ENCODE measurements around the gene CNTNAP5.

Gene CNTNAP5

DNA sequence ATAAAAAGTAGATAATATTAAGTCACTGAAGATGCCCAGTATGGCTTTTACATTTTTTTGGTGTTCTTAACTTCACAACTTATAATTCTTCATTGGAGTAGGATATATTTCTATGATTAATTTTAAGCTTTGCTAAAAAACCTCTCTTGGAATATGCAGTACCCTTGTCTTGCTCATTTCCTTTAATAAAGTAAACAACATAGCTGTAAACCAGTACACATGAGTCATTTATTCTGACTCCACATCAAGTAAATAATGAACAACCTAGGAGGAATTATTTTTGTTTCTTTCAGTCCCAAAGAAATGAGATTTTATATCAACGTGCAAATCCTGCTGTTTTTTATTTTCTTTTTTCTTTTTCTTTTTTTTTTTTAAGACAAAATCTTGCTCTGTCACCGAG, 869.1 kb downstream of the CNTNAP5 start:
- no peak for TF ChIP-seq ZNF274 (IDR thresholded peaks at IDR 0.05; ENCODE audit: low read depth, low read length)

DNA sequence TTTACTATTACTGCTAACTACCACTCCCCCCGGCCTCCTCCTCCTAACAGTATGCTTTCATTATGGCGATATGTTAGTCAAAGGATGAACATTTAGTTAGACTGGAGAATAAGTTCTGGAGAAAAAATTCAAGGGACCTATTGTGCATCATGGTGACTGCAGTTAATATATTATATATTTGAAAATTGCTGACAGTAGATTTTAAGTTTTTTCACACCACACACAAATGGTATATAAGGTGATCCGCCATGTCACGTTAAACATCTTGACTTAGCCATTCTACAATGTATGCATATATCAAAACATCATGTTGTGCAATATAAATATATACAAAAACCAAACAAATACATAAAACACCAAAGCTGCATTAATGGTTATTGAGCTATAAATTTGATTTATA, 873.7 kb downstream of the CNTNAP5 start:
- no peak overlapping the region for H3K4me3 ChIP-seq (ENCODE audit: low read length)
- no peak for TF ChIP-seq ZNF274 (IDR thresholded peaks at IDR 0.05; ENCODE audit: low read depth, low read length)

More for the DNA sequence above, 869.1 kb downstream of the CNTNAP5 start:
- H3K4me3 ChIP-seq (ENCODE audit: low read length): no peak overlapping the region

GRCh38 chr2:124908411-124908810, 883.3 kb downstream of the CNTNAP5 start:
- TF ChIP-seq ZNF274 (IDR thresholded peaks at IDR 0.05; ENCODE audit: low read depth, low read length): no peak
- no peak overlapping the region for H3K4me3 ChIP-seq (ENCODE audit: low read length)

GRCh38 chr2:124911560-124911959, 886.5 kb downstream of the CNTNAP5 start:
- no peak overlapping the region for H3K4me3 ChIP-seq (ENCODE audit: low read length)
- no peak for TF ChIP-seq ZNF274 (IDR thresholded peaks at IDR 0.05; ENCODE audit: low read depth, low read length)

DNA sequence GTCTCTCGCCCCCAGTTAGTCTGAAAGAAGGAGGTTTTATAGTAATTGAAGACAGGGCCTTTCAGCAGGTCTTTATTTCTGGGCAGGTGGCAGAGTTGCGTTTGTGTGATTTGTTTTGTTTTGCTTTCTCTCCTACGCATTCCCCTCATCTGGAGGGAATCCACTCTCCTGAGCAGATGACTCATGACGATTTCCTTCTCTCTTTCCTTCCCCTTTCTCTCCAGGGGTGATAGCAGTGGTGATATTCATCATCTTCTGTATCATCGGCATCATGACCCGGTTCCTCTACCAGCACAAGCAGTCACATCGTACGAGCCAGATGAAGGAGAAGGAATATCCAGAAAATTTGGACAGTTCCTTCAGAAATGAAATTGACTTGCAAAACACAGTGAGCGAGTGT, 888.8 kb downstream of the CNTNAP5 start:
- no peak for TF ChIP-seq ZNF274 (IDR thresholded peaks at IDR 0.05; ENCODE audit: low read depth, low read length)

DNA sequence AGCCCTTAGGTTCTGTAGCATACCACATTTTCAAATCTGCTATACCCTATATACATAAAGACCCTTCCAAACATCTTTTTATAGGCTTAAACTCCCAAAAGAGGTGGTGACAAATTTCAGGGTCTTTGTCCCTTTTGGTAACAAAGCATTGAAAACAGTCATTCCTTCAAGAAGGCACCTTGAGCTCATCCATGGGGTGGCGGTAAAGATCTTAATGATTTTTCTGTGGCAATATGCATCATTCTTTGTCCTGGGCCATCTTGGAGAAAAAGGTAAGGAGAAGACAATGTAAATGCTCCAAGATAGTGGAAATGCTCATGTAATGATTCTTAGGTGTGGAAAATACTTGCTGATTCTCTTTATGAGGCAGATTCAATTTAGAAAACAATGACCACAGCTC, 890.5 kb downstream of the CNTNAP5 start:
- no peak overlapping the region for H3K4me3 ChIP-seq (ENCODE audit: low read length)
- TF ChIP-seq ZNF274 (IDR thresholded peaks at IDR 0.05; ENCODE audit: low read depth, low read length): no peak

More for the DNA sequence above, 888.8 kb downstream of the CNTNAP5 start:
- no peak overlapping the region for H3K4me3 ChIP-seq (ENCODE audit: low read length)

- H3K4me3 ChIP-seq (ENCODE audit: low read length): no peak overlapping the region
- no peak for TF ChIP-seq ZNF274 (IDR thresholded peaks at IDR 0.05; ENCODE audit: low read depth, low read length)
Measured at GRCh38 chr2:124919296-124919695, 894.2 kb downstream of the CNTNAP5 start.

DNA sequence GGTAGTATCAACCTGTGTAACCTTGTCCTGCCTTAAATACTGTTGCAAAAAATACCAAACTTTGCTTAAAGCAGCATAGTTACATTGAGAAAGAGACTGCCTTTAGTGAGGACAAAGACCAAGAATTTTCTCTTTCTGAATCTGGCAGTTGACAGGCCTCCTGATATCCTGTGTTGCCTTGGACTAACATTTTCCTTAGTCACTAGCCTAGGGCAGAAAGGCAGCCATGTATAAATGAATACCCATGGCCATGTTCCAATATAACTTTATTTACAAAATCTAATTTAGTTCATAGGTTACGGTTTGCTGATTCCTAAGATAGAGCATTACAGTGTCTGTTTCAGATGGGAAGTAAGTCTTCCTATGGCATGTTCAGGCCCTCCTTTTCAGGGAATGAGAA, 895.4 kb downstream of the CNTNAP5 start:
- TF ChIP-seq ZNF274 (IDR thresholded peaks at IDR 0.05; ENCODE audit: low read depth, low read length): no peak

DNA sequence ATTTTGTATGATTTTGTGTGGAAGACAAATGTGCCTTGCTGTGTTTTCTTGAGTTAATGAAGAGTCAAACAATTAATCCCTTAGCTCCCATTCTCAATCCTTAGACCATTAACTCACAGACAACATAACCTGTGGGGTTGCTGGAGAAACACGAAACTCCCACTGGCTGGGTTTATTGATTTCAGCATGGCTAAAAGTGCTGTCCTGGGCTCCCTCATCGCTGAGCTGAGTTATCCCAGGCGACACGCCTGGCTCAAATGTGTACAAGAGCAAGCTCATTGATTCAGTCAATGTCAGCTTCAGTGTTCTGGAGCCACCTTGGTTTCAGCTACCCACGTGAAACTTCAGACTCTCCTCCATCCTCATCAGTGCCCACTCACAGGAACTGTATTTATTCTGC, 896.1 kb downstream of the CNTNAP5 start:
- H3K4me3 ChIP-seq (ENCODE audit: low read length): no peak overlapping the region
- no peak for TF ChIP-seq ZNF274 (IDR thresholded peaks at IDR 0.05; ENCODE audit: low read depth, low read length)

More for the DNA sequence above, 895.4 kb downstream of the CNTNAP5 start:
- H3K4me3 ChIP-seq (ENCODE audit: low read length): no peak overlapping the region

GRCh38 chr2:124923097-124923496, 898.0 kb downstream of the CNTNAP5 start:
- no peak overlapping the region for H3K4me3 ChIP-seq (ENCODE audit: low read length)
- TF ChIP-seq ZNF274 (IDR thresholded peaks at IDR 0.05; ENCODE audit: low read depth, low read length): no peak

GRCh38 chr2:124933883-124934282, 908.8 kb downstream of the CNTNAP5 start:
- TF ChIP-seq ZNF274 (IDR thresholded peaks at IDR 0.05; ENCODE audit: low read depth, low read length): no peak
- H3K4me3 ChIP-seq (ENCODE audit: low read length): no peak overlapping the region

GRCh38 chr2:124953921-124954320, 928.8 kb downstream of the CNTNAP5 start:
- TF ChIP-seq ZNF274 (IDR thresholded peaks at IDR 0.05; ENCODE audit: low read depth, low read length): no peak
- no peak overlapping the region for H3K4me3 ChIP-seq (ENCODE audit: low read length)

- no peak overlapping the region for H3K4me3 ChIP-seq (ENCODE audit: low read length)
- no peak for TF ChIP-seq ZNF274 (IDR thresholded peaks at IDR 0.05; ENCODE audit: low read depth, low read length)
Measured at GRCh38 chr2:124959581-124959980, 934.5 kb downstream of the CNTNAP5 start.

- H3K4me3 ChIP-seq (ENCODE audit: low read length): no peak overlapping the region
- TF ChIP-seq ZNF274 (IDR thresholded peaks at IDR 0.05; ENCODE audit: low read depth, low read length): no peak
Measured at GRCh38 chr2:124961132-124961531, 936.0 kb downstream of the CNTNAP5 start.
